ENCODE results near the gene LEFTY1. TPM values are rescaled to one million over a fixed set of nuclear protein-coding genes. Genes with fewer than 3 reads are reported as not detected.

Gene LEFTY1
- total and polyA plus RNA-seq, 9 of the 15 experiments (the other 6 are each of a cell fraction or from before 2014, with no cell fraction given) = 0.07 to 0.24 (median 0.17) TPM; not detected in 5

DNA sequence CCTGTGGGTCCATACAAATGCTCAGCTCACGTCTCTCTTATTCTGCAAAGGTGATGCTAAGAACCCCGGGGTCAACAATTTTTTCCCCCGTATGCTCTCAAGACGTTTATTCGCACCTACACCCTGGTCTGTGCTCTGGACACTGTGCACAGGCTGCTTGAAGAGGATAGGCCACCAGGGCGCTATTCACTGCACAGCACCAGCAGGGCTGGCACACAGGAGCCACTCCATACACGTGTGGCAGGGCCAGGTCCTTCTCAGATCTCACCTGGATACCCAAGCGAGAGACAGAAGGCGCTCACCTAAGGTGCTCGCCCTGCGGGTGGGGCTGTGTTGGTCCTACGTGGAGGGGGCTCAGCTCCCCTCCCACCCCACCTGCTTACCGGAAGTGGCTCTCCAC, 23.4 kb downstream of the LEFTY1 start:
- Histone ChIP-seq H2AFZ (ENCODE audit: low read depth, low read length) (no peak overlapping the region), H3K4me3 (no peak overlapping the region), H3K4me1 (replicated peaks in 1 of 2; ENCODE audit: control insufficient read depth in 2 of 2, insufficient read depth in 2 of 2, low read length in 2 of 2) (no peaks in the 10 kb centered on the region), H3K9ac (ENCODE audit: insufficient read depth in 1 of 2, low read depth in 2 of 2, low read length in 2 of 2) (peak overlapping the region in 1 of 2 experiments; percentile 1; a peak in 2 of 4 replicates), H3K79me2 (ENCODE audit: control insufficient read depth, insufficient read depth, low read length) (no peaks in the 10 kb centered on the region), H3K4me2 (ENCODE audit: insufficient read depth, low read length) (no peak overlapping the region), H3K9me3 (replicated peaks; ENCODE audit: control insufficient read depth, insufficient read depth, low read depth, low read length) (no peaks in the 10 kb centered on the region), H3K36me3 (ENCODE audit: control insufficient read depth, insufficient read depth, low read length) (peaks cover 88% of the 10 kb centered on the region), H3K27ac (ENCODE audit: extremely low read depth, low read depth, low read length) (no peak overlapping the region), H3K9me1 (ENCODE audit: control insufficient read depth, insufficient read depth, low read length) (no peaks in the 10 kb centered on the region), H4K20me1 (replicated peaks; ENCODE audit: control insufficient read depth, insufficient read depth, low read length) (no peaks in the 10 kb centered on the region), H3K27me3 (ENCODE audit: control insufficient read depth in 2 of 2, insufficient read depth in 2 of 2, low read length in 2 of 2) (no peaks in the 10 kb centered on the region)
- TF ChIP-seq ZNF75A (CRISPR knock-in tag; IDR thresholded peaks at IDR 0.05) = no peak
- no peak for TF ChIP-seq RFX1 (IDR thresholded peaks at IDR 0.05)
- no peak for TF ChIP-seq NUFIP1 (IDR thresholded peaks at IDR 0.05; ENCODE audit: partially characterized antibody)
- no peak for TF ChIP-seq ZNF232 (CRISPR knock-in tag; IDR thresholded peaks at IDR 0.05)
- TF ChIP-seq, protein P1, sequence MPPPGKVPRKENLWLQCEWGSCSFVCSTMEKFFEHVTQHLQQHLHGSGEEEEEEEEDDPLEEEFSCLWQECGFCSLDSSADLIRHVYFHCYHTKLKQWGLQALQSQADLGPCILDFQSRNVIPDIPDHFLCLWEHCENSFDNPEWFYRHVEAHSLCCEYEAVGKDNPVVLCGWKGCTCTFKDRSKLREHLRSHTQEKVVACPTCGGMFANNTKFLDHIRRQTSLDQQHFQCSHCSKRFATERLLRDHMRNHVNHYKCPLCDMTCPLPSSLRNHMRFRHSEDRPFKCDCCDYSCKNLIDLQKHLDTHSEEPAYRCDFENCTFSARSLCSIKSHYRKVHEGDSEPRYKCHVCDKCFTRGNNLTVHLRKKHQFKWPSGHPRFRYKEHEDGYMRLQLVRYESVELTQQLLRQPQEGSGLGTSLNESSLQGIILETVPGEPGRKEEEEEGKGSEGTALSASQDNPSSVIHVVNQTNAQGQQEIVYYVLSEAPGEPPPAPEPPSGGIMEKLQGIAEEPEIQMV (tag; conservative IDR thresholded peaks at IDR 0.05; ENCODE audit: low read depth) = no peak
- TF ChIP-seq ZC3H8 (IDR thresholded peaks at IDR 0.05) = no peak
- TF ChIP-seq PRMT5 (CRISPR knock-in tag; IDR thresholded peaks at IDR 0.05) = no peak
- TF ChIP-seq CSDE1 (IDR thresholded peaks at IDR 0.05) = no peak
- no peak for TF ChIP-seq ZNF778 (CRISPR knock-in tag; IDR thresholded peaks at IDR 0.05)
- no peak for TF ChIP-seq TOE1 (IDR thresholded peaks at IDR 0.05; ENCODE audit: borderline replicate concordance)
- no peak for TF ChIP-seq TOE1 (CRISPR knock-in tag; IDR thresholded peaks at IDR 0.05; ENCODE audit: borderline replicate concordance, low read depth)
- TF ChIP-seq PURB (CRISPR knock-in tag; IDR thresholded peaks at IDR 0.05; ENCODE audit: low read depth) = no peak
- DNase-seq (ENCODE audit: extremely low read depth in 1 of 4, low spot score in 3 of 4) = no peak
- ChIA-PET CTCF (ENCODE audit: low intra/inter-chr PET ratio) (no interaction called here), POLR2A (interaction anchor here (0.7 to 2.5 kb wide), 4 partner anchors 12 to 16 kb away, joined by 3 to 11 read pairs (median 8); partner anchors contain the start of gene TMEM63A)
- 86% methylated on average over 12 of the region's 13 CpGs for WGBS (ENCODE audit: insufficient coverage, low coverage, missing lambda C conversion rate)
- BruUV-seq (replicated peaks) = no TSS peak
- no peak for FAIRE-seq
- ATAC-seq = peak; percentile 32
- intact Hi-C loops (cut with micrococcal nuclease) = no loop called here
- in situ Hi-C loops (cut with MboI) = no loop called here

Measured in K562 (cell line).